Gastroesophageal sphincter (tissue), 4 donors: ENCODE measurements around the gene THBS4. TPM values are rescaled to one million over a fixed set of nuclear protein-coding genes. Genes with fewer than 3 reads are reported as not detected.
A peak's percentile ranks its signal among the peaks of the same experiment; 100 is the strongest.

Source experiments
- ATAC-seq: fragments of 150-250 bp; one replicate; pipeline ENCODE4 v1.9.1; 2016; ENCODE audit warnings: mild to moderate bottlenecking, moderate library complexity
- H3K27ac ChIP-seq, 4 donors: fragments of 200-600 bp; sonication (generic) in 3 of 4; 1 replicate in 3 of 4; 2 replicates in 1 of 4; pipeline ENCODE4 v1.5.1; 2016 to 2019
- H3K27me3 ChIP-seq: fragments of 200-600 bp; sonication (generic); one replicate; pipeline ENCODE4 v1.5.1; 2019
- H3K36me3 ChIP-seq, 2 donors: fragments of 200-600 bp; sonication (generic); one replicate each; pipeline ENCODE4 v1.5.1; 2019; ENCODE audit warnings: control low read depth in 1 of 2
- H3K4me1 ChIP-seq, 3 donors: fragments of 200-600 bp; sonication (generic); 1 replicate in 2 of 3; 2 replicates in 1 of 3; pipeline ENCODE4 v1.5.1; 2016 to 2019; ENCODE audit warnings: control low read depth in 2 of 3
- H3K4me3 ChIP-seq, 2 donors: fragments of 200-600 bp; sonication (generic); one replicate each; pipeline ENCODE4 v1.5.1; 2019; ENCODE audit warnings: mild to moderate bottlenecking in 1 of 2, moderate library complexity in 1 of 2
- H3K9me3 ChIP-seq, 3 donors: fragments of 200-600 bp; sonication (generic); one replicate each; pipeline ENCODE4 v1.5.1; 2017 to 2019; ENCODE audit warnings: control low read depth in 2 of 3
- EP300 ChIP-seq: sonication (generic); formaldehyde crosslinking; IDR thresholded peaks from one replicate; pipeline ENCODE4 v1.6.1; 2017; ENCODE audit warnings: antibody characterized with exemption, mild to moderate bottlenecking
- POLR2A ChIP-seq, 2 donors: fragments of 450-650 bp; IDR thresholded peaks; one replicate each; pipeline ENCODE4 v1.6.1; 2017; ENCODE audit warnings: antibody characterized with exemption in 2 of 2, mild to moderate bottlenecking in 2 of 2, moderate library complexity in 1 of 2
- POLR2AphosphoS5 ChIP-seq: sonication (generic); formaldehyde crosslinking; IDR thresholded peaks from one replicate; pipeline ENCODE4 v1.6.1; 2017; ENCODE audit warnings: antibody characterized with exemption
- WGBS, 2 donors: methylation state at CpG; one replicate each; pipeline ENCODE4 v1.1.5; 2018; ENCODE audit warnings: low coverage in 1 of 2; 5-methylcytosine and 5-hydroxymethylcytosine counted together
- total RNA-seq, 4 donors: library from RNA; depleted of rRNA; stranded (reverse); fragments of >200 nt; gene quantifications; one replicate each; pipeline ENCODE4 v1.1.0, GENCODE V29; 2016
- TF ChIP-seq, protein P1 (sequence below), 4 experiments: fragments of 200-600 bp in 2 of 4; fragments of 450-650 bp in 2 of 4; sonication (generic) in 1 of 4; IDR thresholded peaks; one replicate each; pipeline ENCODE4 v1.5.1; 2017 to 2019; ENCODE audit warnings: antibody characterized with exemption in 4 of 4, mild to moderate bottlenecking in 2 of 4, moderate library complexity in 2 of 4

THBS4 gene
- total RNA-seq, 4 donors from 2014 or later = 18.6 to 82.8 (median 29.2) TPM

DNA sequence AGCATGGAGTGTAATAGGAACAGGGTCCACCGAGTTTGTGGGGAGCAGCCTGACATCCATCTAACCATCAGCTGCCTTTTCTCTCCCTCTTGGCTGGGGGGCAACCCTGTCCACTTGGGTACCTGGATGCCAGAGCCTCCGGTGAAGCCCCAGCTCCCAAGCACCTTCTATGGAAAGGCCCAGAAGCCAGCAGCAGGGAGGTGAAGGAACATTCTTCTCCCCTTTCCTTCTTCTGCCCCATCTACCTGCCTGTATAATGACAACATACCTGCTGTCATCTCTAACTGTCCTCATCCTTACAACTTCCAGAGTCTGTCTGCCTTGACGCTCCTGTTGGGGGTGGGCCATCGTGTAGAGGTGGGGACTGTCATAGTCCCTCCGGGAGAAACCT, 33.1 kb downstream of the THBS4 start:
- Histone ChIP-seq H3K9me3 (no peaks in the 10 kb centered on the region), H3K36me3 (no peaks in the 10 kb centered on the region), H3K27me3 (no peaks in the 10 kb centered on the region), H3K4me1 (peaks cover 0 to 9% (median 4%) of the 10 kb centered on the region in 3 donors), H3K27ac (no peak overlapping the region), H3K4me3 (no peak overlapping the region)
- 92 to 94% methylated on average over 2 of the region's 5 CpGs for WGBS, 2 donors
- no peak for ATAC-seq
- TF ChIP-seq POLR2AphosphoS5 (no peak), EP300 (no peak), POLR2A (IDR thresholded peaks at IDR 0.05) (no peak)
- TF ChIP-seq, protein P1, sequence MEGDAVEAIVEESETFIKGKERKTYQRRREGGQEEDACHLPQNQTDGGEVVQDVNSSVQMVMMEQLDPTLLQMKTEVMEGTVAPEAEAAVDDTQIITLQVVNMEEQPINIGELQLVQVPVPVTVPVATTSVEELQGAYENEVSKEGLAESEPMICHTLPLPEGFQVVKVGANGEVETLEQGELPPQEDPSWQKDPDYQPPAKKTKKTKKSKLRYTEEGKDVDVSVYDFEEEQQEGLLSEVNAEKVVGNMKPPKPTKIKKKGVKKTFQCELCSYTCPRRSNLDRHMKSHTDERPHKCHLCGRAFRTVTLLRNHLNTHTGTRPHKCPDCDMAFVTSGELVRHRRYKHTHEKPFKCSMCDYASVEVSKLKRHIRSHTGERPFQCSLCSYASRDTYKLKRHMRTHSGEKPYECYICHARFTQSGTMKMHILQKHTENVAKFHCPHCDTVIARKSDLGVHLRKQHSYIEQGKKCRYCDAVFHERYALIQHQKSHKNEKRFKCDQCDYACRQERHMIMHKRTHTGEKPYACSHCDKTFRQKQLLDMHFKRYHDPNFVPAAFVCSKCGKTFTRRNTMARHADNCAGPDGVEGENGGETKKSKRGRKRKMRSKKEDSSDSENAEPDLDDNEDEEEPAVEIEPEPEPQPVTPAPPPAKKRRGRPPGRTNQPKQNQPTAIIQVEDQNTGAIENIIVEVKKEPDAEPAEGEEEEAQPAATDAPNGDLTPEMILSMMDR (IDR thresholded peaks at IDR 0.05) = no peak

DNA sequence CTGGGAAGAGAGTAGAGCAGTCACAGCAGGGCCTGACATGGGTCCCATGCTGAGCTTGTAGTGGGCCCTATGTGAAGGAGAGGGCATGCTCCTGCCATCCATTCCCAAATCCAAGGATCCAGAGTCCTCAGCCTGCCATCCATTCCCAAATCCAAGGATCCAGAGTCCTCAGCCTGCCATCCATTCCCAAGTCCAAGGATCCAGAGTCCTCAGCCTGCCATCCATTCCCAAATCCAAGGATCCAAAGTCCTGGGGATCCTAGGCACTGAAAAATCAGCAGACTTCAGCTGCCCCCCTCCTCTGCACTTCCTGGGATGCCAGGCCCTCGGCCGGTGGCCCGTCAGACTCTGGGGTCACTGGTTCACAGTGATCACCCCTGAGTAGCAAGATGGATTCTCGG, 33.6 kb downstream of the THBS4 start:
- ATAC-seq = no peak

DNA sequence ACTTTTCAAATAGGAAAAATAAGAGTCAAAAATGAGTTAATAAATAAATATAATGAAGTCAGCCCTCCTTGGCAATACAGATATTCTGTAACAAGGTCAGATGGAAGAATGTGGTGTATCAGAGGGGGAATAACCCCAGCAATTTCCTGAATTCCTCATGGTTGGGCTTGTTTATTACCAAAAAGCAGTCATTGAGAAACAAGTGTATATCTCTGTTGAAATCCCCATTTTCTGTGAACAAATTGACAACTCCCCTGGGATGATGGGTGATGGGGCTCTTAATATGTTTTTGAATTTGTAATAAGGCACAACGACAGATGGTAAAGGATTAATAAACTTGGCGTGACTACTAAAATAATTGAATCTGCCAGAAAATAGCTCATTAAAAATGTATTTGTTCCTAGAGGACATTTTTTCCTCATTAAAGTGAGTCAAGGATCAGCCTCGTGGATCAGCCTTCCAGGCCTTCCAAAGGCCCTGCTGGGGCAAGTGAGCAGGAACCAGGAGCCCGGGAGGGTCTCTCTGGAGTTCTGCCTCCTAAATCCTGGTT, 34.2 kb downstream of the THBS4 start:
- peaks cover 0 to 9% (median 4%) of the 10 kb centered on the region in 3 donors for H3K4me1 ChIP-seq
- peak overlapping the region in 3 of 4 donors; percentile 11 to 43 (median 18) for H3K27ac ChIP-seq
- peak; percentile 56 for ATAC-seq
- 28% methylated on average over 4 of the region's 4 CpGs; no CpG with 5 or more reads in 1 of the 2 donors for WGBS, 2 donors
- TF ChIP-seq POLR2AphosphoS5 = peak; percentile 6
- no peak for TF ChIP-seq POLR2A (IDR thresholded peaks at IDR 0.05)
- no peak for TF ChIP-seq EP300
- TF ChIP-seq, protein P1 (IDR thresholded peaks at IDR 0.05) = no peak
- H3K27me3 ChIP-seq = no peaks in the 10 kb centered on the region
- no peak overlapping the region for H3K4me3 ChIP-seq
- H3K36me3 ChIP-seq = no peaks in the 10 kb centered on the region
- H3K9me3 ChIP-seq = no peaks in the 10 kb centered on the region

More for the DNA sequence above, 33.6 kb downstream of the THBS4 start:
- TF ChIP-seq POLR2A (IDR thresholded peaks at IDR 0.05) = no peak
- TF ChIP-seq EP300 = no peak
- TF ChIP-seq, protein P1 (IDR thresholded peaks at IDR 0.05) = no peak
- Histone ChIP-seq H3K27me3 (no peaks in the 10 kb centered on the region), H3K9me3 (no peaks in the 10 kb centered on the region), H3K36me3 (no peaks in the 10 kb centered on the region), H3K4me1 (peaks cover 0 to 9% (median 4%) of the 10 kb centered on the region in 3 donors), H3K4me3 (no peak overlapping the region), H3K27ac (no peak overlapping the region)
- 51 to 100% methylated on average over 4 of the region's 4 CpGs for WGBS, 2 donors

DNA sequence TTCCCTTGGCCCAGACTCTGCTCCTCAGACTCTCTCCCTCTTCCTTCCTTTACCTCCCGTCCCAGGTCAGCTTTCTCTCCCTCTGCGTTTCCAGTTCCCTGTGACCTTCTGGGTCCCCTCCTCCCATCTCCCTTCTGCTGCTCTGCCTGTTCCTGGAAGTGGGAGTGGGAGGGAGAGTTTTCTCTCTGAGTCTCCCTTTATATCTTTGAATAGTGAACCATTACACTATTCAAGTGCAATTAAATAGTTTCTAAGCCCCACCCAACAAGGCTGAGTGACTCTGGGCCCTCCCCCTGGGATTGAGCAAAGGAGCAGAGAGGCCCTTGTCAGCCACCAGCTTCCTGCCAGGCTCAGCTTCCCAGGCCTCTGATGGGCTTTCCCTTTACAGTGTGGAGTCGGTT, 34.8 kb downstream of the THBS4 start:
- H3K27me3 ChIP-seq = no peaks in the 10 kb centered on the region
- peak; percentile 40 for ATAC-seq
- peaks cover 0 to 9% (median 4%) of the 10 kb centered on the region in 3 donors for H3K4me1 ChIP-seq
- WGBS, 2 donors = 14 to 26% methylated on average over 2 of the region's 3 CpGs
- H3K36me3 ChIP-seq = no peaks in the 10 kb centered on the region
- H3K4me3 ChIP-seq = no peak overlapping the region
- TF ChIP-seq, protein P1 (IDR thresholded peaks at IDR 0.05) = no peak
- TF ChIP-seq POLR2A (IDR thresholded peaks at IDR 0.05) (no peak), POLR2AphosphoS5 (no peak), EP300 (no peak)
- H3K9me3 ChIP-seq = no peaks in the 10 kb centered on the region
- H3K27ac ChIP-seq = peak overlapping the region in 3 of 4 donors; percentile 11 to 43 (median 18)

DNA sequence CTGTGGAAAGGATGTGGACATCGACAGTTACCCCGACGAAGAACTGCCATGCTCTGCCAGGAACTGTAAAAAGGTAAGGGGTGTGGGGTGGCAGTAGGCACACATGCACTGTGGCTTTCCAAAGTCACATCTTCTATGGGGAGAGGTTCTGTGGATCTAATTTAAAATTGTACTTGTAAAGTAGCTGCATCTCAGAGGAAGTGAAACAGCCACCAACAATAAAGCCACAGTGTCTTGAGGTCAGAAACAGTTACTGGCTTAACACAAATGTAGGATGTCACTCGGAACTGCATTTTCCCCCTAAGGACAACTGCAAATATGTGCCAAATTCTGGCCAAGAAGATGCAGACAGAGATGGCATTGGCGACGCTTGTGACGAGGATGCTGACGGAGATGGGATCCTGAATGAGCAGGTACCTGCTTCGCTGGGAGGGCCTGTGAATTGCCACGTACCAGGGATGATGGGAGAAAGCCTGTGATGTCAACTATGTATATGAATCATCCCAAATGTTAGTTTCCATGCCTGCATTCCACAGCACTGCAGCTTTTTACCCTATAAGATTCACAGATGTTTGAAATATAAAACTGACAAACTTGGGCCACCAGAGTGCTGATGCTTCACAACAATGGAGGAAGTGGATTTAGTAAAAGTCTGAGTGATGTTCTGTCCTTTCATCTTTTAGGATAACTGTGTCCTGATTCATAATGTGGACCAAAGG, 35.3 kb downstream of the THBS4 start:
- Histone ChIP-seq H3K36me3 (no peaks in the 10 kb centered on the region), H3K27ac (peak overlapping the region in 1 of 4 donors; percentile 11), H3K4me3 (no peak overlapping the region), H3K4me1 (peaks cover 0 to 9% (median 4%) of the 10 kb centered on the region in 3 donors), H3K9me3 (no peaks in the 10 kb centered on the region), H3K27me3 (no peaks in the 10 kb centered on the region)
- ATAC-seq = no peak
- TF ChIP-seq EP300 = no peak
- no peak for TF ChIP-seq POLR2AphosphoS5
- no peak for TF ChIP-seq POLR2A (IDR thresholded peaks at IDR 0.05)
- TF ChIP-seq, protein P1 (IDR thresholded peaks at IDR 0.05) = no peak
- WGBS, 2 donors = 84% methylated on average over 7 of the region's 10 CpGs
